Neuronal stem cell (in vitro differentiated cells): Measurements from ENCODE around the gene RASGEF1B.

ENCODE experiments used
- DNase-seq: peaks from one replicate; pipeline ENCODE4 v3.0.0-alpha.2; 2013; ENCODE audit warnings: low spot score
- H2AFZ ChIP-seq: one replicate; pipeline ENCODE4 v1.6.1; 2013; ENCODE audit warnings: mild to moderate bottlenecking, low read length, inconsistent platforms
- H2AK5ac ChIP-seq: 2 replicates; pipeline ENCODE4 v1.6.1; 2013; ENCODE audit warnings: low read depth, mild to moderate bottlenecking, inconsistent platforms, low read length, moderate library complexity, mixed read lengths
- H2BK120ac ChIP-seq: 2 replicates; pipeline ENCODE4 v1.6.1; 2013; ENCODE audit warnings: low read depth, mild to moderate bottlenecking, inconsistent platforms, low read length, moderate library complexity, mixed read lengths
- H2BK12ac ChIP-seq: one replicate; pipeline ENCODE4 v1.6.1; 2013; ENCODE audit warnings: low read length, inconsistent platforms
- H2BK15ac ChIP-seq: 2 replicates; pipeline ENCODE4 v1.6.1; 2013; ENCODE audit warnings: mild to moderate bottlenecking, low read length, inconsistent platforms, mixed read lengths
- H2BK5ac ChIP-seq: one replicate; pipeline ENCODE4 v1.6.1; 2013; ENCODE audit warnings: inconsistent platforms, mild to moderate bottlenecking, low read length, moderate library complexity
- H3K14ac ChIP-seq: one replicate; pipeline ENCODE4 v1.6.1; 2013; ENCODE audit warnings: low read length, inconsistent platforms
- H3K18ac ChIP-seq: 2 replicates; pipeline ENCODE4 v1.6.1; 2013; ENCODE audit warnings: low read length, inconsistent platforms
- H3K23ac ChIP-seq: 2 replicates; pipeline ENCODE4 v1.6.1; 2013; ENCODE audit warnings: low read depth, mild to moderate bottlenecking, mixed read lengths, low read length, inconsistent platforms; ENCODE audit not compliant: poor library complexity
- H3K27ac ChIP-seq: replicated peaks from 3 replicates; pipeline ENCODE4 v1.5.1; 2013; ENCODE audit warnings: low read length, inconsistent platforms
- H3K27me3 ChIP-seq, 3 experiments: 2 replicates each; pipeline ENCODE4 v1.6.1; 2013; ENCODE audit warnings: low read length in 3 of 3, mild to moderate bottlenecking in 2 of 3, inconsistent platforms in 1 of 3, low read depth in 1 of 3, mixed read lengths in 1 of 3, moderate library complexity in 1 of 3; ENCODE audit not compliant: control insufficient read depth in 3 of 3, insufficient read depth in 3 of 3
- H3K36me3 ChIP-seq, 2 donors: replicated peaks in 1 of 2; 2 replicates each; pipeline ENCODE4 v1.6.1; 2013; ENCODE audit warnings: low read length in 2 of 2; ENCODE audit not compliant: control insufficient read depth in 2 of 2, insufficient read depth in 2 of 2
- H3K4ac ChIP-seq: 2 replicates; pipeline ENCODE4 v1.6.1; 2013; ENCODE audit warnings: inconsistent platforms, mild to moderate bottlenecking, low read length, moderate library complexity
- H3K4me1 ChIP-seq, 2 donors: 1 replicate in 1 of 2; 2 replicates in 1 of 2; pipeline ENCODE4 v1.6.1; 2013; ENCODE audit warnings: low read length in 2 of 2, low read depth in 1 of 2; ENCODE audit not compliant: control insufficient read depth in 2 of 2, insufficient read depth in 1 of 2
- H3K4me2 ChIP-seq: one replicate; pipeline ENCODE4 v1.6.1; 2013; ENCODE audit warnings: mild to moderate bottlenecking, low read length, inconsistent platforms; ENCODE audit not compliant: insufficient read depth, poor library complexity, severe bottlenecking
- H3K4me3 ChIP-seq, 2 donors: 2 replicates each; pipeline ENCODE4 v1.5.1; 2013; ENCODE audit warnings: low read length in 2 of 2, mild to moderate bottlenecking in 2 of 2, inconsistent platforms in 1 of 2, moderate library complexity in 1 of 2
- H3K79me1 ChIP-seq: one replicate; pipeline ENCODE4 v1.6.1; 2013; ENCODE audit warnings: low read depth, mild to moderate bottlenecking, inconsistent platforms, low read length, moderate library complexity
- H3K9ac ChIP-seq: one replicate; pipeline ENCODE4 v1.6.1; 2013; ENCODE audit warnings: mild to moderate bottlenecking, low read depth, low read length, inconsistent platforms; ENCODE audit not compliant: poor library complexity
- H3K9me3 ChIP-seq, 2 donors: replicated peaks in 1 of 2; 2 replicates each; pipeline versions ENCODE3 to v1.6.1; 2013; ENCODE audit warnings: low read length in 2 of 2, mild to moderate bottlenecking in 2 of 2, inconsistent platforms in 1 of 2, low read depth in 1 of 2, mixed read lengths in 1 of 2, moderate library complexity in 1 of 2; ENCODE audit not compliant: control insufficient read depth in 2 of 2, insufficient read depth in 1 of 2
- H4K8ac ChIP-seq: one replicate; pipeline ENCODE4 v1.6.1; 2013; ENCODE audit warnings: low read depth, mild to moderate bottlenecking, inconsistent platforms, low read length, moderate library complexity
- H4K91ac ChIP-seq: one replicate; pipeline ENCODE4 v1.6.1; 2013; ENCODE audit warnings: low read length, low read depth, mild to moderate bottlenecking, inconsistent platforms; ENCODE audit not compliant: poor library complexity
- WGBS, 2 donors: extraction: QIAGEN DNeasy Blood & Tissue Kit; methylation state at CpG; one replicate each; pipeline ENCODE4 v1.1.7; 2013; ENCODE audit warnings: missing lambda C conversion rate in 2 of 2, mixed read lengths in 1 of 2; ENCODE audit not compliant: insufficient read length in 2 of 2, insufficient replicate concordance in 1 of 2; ENCODE audit errors: extremely low coverage in 2 of 2; 5-methylcytosine and 5-hydroxymethylcytosine counted together

The RASGEF1B gene

DNA sequence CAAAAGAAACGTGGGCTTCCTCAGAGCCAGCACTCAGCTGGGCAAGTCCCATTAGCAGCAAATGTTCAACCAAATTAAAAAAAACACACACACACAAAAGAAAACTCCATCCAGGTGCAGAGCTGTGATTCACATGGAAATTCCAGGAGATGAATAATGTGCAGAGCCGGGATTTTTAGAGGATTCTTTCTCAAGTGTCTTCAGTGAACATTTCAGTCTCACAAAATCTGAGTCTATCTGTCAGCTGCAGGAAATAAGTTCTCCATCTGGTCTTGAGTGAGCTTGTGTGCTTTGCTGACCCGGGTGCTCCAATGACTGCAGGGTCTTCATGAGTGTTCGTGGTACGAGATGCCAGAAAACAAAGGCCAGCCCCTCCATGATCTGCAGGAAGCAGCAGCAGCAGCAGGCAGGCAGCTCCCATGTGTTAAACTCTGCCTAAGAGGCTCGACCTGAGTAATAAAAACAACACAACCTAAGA lies 44.3 kb downstream of the RASGEF1B start:
- Histone ChIP-seq H2BK5ac (no peak overlapping the region), H3K4ac (no peak overlapping the region), H3K4me2 (no peak overlapping the region), H3K14ac (no peak overlapping the region), H3K27me3 (no peaks in the 10 kb centered on the region), H2BK15ac (no peak overlapping the region), H3K79me1 (no peaks in the 10 kb centered on the region), H3K9ac (no peak overlapping the region), H2BK12ac (no peak overlapping the region), H4K8ac (no peak overlapping the region), H3K18ac (peak overlapping the region; percentile 70), H2BK120ac (no peak overlapping the region), H3K9me3 (peaks cover 0 to 2% of the 10 kb centered on the region in 2 donors), H2AFZ (peak overlapping the region; percentile 82), H4K91ac (no peak overlapping the region), H3K23ac (no peak overlapping the region), H3K36me3 (peaks cover 0 to 2% of the 10 kb centered on the region in 2 donors), H3K27ac (peak overlapping the region; percentile 84), H3K4me3 (no peak overlapping the region), H3K4me1 (peaks cover 3 to 11% of the 10 kb centered on the region in 2 donors), H2AK5ac (no peak overlapping the region)
- peak; percentile 35 for DNase-seq
- WGBS, 2 donors: no CpG with 5 or more reads among the region's 6 CpGs

DNA sequence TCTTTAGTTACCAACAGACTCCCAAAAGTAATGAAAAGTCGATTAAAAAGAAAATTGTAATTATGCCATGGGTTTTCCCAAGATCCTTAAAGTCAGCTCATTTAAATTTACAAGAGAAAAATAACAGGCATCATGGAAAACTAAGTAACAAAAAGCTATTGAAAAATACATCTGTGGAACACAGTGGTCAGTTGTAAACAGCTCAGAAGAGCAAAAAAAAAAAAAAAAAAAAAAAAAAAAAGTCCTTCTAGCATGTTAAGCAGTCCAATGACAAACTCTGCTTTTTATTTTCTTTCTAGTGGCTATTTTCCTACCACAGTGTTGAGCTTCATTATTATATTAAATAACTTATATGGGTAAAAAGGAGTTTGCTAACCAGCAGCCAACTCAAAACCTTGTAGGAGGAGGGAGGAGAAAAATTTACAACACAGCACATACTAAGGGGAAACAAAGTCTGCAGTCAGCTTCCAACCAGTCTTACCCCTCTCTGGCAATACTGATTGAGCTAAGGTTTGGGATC lies 44.9 kb downstream of the RASGEF1B start:
- Histone ChIP-seq H3K27me3 (no peaks in the 10 kb centered on the region), H3K4ac (no peak overlapping the region), H2BK5ac (no peak overlapping the region), H3K23ac (no peak overlapping the region), H3K27ac (peak overlapping the region; percentile 84), H2BK120ac (no peak overlapping the region), H4K8ac (no peak overlapping the region), H2AK5ac (no peak overlapping the region), H3K4me1 (peaks cover 3 to 11% of the 10 kb centered on the region in 2 donors), H3K4me2 (no peak overlapping the region), H3K4me3 (no peak overlapping the region), H3K36me3 (no peaks in the 10 kb centered on the region), H2BK15ac (no peak overlapping the region), H3K9me3 (peaks cover 0 to 2% of the 10 kb centered on the region in 2 donors), H3K18ac (no peak overlapping the region), H2AFZ (peak overlapping the region; percentile 82), H3K9ac (no peak overlapping the region), H3K79me1 (no peaks in the 10 kb centered on the region), H4K91ac (no peak overlapping the region), H2BK12ac (no peak overlapping the region), H3K14ac (no peak overlapping the region)
- no CpG with 5 or more reads among the region's 1 CpG for WGBS, 2 donors
- DNase-seq: no peak

DNA sequence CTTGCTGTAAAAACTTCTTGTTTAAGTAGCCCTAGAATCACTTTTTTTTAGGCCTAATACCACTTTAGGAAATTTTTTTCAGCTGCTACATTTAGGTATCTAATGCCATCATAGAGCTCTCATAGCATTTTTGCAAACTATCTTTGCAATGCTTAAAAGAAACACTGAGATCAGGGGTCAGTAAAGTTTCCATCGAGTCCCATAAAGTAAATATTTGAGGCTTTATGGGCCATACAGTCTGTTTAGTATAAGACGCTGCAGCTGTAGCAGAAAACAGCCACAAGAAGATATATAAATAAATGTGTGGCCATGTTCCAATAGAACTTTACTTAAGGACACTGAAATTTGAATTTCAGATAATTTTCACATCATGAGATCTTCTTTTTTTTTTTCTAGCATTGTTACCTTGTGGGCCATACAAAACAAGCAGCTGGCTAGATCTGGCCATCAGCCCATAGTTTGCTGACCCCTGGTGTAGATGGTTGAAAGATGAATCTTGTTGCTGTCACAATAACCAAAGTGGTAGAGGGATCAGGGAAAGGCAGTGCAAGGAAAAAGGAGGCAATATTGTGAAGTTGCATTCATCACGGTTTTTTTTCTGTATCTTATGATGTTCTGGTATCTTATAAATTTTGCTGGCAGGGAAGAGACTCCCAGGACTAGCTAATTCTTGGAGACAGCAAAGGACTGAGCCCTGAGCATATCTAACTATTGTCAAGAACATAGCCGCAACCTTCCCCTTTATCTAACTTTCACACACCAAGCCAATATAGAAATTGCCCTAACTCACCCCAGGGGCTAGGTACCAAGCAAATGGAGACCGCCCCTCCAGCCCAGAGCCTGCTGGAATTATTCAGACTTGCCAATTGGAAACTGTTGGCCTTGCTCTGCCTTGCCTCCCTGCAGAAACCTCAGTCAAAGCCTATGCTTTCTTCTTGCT lies 46.6 kb downstream of the RASGEF1B start:
- DNase-seq: no peak
- Histone ChIP-seq H4K91ac (no peak overlapping the region), H4K8ac (no peak overlapping the region), H3K9me3 (peaks cover 0 to 2% of the 10 kb centered on the region in 2 donors), H3K4me2 (no peak overlapping the region), H2BK15ac (no peak overlapping the region), H2BK5ac (no peak overlapping the region), H2BK12ac (no peak overlapping the region), H3K9ac (no peak overlapping the region), H2AFZ (no peak overlapping the region), H3K4me3 (no peak overlapping the region), H3K4me1 (peaks cover 3 to 11% of the 10 kb centered on the region in 2 donors), H3K79me1 (no peaks in the 10 kb centered on the region), H3K36me3 (no peaks in the 10 kb centered on the region), H3K27ac (no peak overlapping the region), H3K27me3 (no peaks in the 10 kb centered on the region), H3K4ac (no peak overlapping the region), H2BK120ac (no peak overlapping the region), H3K18ac (peak overlapping the region; percentile 42), H2AK5ac (no peak overlapping the region), H3K14ac (no peak overlapping the region), H3K23ac (no peak overlapping the region)
- no CpG with 5 or more reads among the region's 5 CpGs for WGBS, 2 donors

DNA sequence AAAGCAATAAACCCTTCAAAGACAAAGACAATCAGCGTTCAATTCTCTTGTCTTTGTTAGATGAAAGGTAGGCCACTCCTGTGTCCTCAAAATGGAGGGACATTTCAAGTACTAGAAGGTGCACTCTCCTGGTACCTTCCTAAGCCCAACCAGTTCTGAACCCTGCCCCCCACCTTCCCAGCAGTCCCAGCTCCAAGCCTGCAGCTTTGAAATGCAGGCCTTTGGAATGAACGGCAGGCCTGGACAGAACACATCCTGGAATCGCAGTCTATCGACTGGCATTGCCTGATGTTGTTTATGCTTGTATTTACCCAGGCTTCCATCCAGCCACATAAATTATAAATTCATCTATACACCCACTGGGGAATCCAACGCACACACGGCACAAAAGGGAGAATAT lies 47.4 kb downstream of the RASGEF1B start:
- no peak overlapping the region for H3K9ac ChIP-seq
- no peak for DNase-seq
- no peak overlapping the region for H3K14ac ChIP-seq
- no peak overlapping the region for H3K18ac ChIP-seq
- no peak overlapping the region for H2BK15ac ChIP-seq
- no CpG with 5 or more reads among the region's 6 CpGs for WGBS, 2 donors
- no peak overlapping the region for H4K8ac ChIP-seq
- no peak overlapping the region for H2BK120ac ChIP-seq
- no peak overlapping the region for H3K23ac ChIP-seq
- H3K4me2 ChIP-seq: no peak overlapping the region
- H3K4me3 ChIP-seq: no peak overlapping the region
- no peaks in the 10 kb centered on the region for H3K9me3 ChIP-seq
- no peak overlapping the region for H4K91ac ChIP-seq
- no peak overlapping the region for H2BK5ac ChIP-seq
- H3K4me1 ChIP-seq: peaks cover 3 to 11% of the 10 kb centered on the region in 2 donors
- H2AFZ ChIP-seq: no peak overlapping the region
- H2BK12ac ChIP-seq: no peak overlapping the region
- no peak overlapping the region for H2AK5ac ChIP-seq
- H3K27ac ChIP-seq: peak overlapping the region; percentile 2
- no peaks in the 10 kb centered on the region for H3K27me3 ChIP-seq
- H3K4ac ChIP-seq: no peak overlapping the region
- no peaks in the 10 kb centered on the region for H3K36me3 ChIP-seq
- H3K79me1 ChIP-seq: no peaks in the 10 kb centered on the region
